Measurements from ENCODE around the gene TEX261.
A peak's percentile ranks its signal among the peaks of the same experiment; 100 is the strongest.
"Not testable (repeated sequence)": the region's sequence is repeated elsewhere in the genome, so short reads cannot be mapped to it uniquely, and the experiment has no call there.

The TEX261 gene

DNA sequence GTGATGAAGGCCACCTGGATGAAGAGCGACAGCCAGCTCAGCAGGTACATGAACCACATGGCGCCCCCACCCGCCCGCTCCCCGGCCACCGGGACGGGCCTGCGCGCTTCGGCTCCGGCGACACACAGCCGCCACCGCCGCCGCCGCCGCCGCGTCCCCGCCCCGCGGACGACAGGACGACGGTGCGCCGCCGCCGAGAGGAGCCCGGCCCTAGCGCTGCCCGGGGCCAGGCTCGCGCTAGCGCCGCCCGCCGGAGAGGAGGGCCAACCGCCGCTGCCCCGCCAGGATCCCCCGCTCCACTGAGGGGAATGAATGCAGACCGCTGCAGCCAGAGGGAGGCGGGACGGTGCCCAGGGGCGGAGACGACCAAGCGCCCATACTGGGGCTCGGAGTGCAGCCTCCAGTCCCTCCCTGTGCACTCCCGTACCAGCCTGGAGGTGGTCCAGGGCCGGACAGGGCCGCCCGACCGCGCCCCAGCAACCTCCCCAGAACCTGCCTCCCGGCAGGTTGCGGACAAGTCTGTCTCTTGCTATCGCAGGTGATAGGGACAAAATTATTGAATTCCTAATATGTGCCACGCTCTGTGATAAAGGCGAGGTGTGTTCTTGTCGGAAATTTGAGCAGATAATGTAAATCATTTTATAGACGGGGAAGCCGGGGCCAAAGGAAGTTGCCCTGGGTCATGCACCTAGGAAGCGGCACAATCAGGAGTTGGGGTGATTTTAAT, at the start of gene TEX261:
Gene TEX261 (minus strand): TSS at position 175 of the 727 bp plus-strand sequence. CDS start 116 bp downstream, at position 59.
- POLR2A ChIA-PET, result no interaction called here
- TF ChIP-seq HDGF (IDR thresholded peaks at IDR 0.05; ENCODE audit: borderline replicate concordance) (no peak), LEF1 (IDR thresholded peaks at IDR 0.05; ENCODE audit: borderline replicate concordance) (no peak), FOXK2 (IDR thresholded peaks at IDR 0.05) (no peak), CTBP1 (IDR thresholded peaks at IDR 0.05; ENCODE audit: borderline replicate concordance) (no peak), ARNT (IDR thresholded peaks at IDR 0.05) (0 out of 2 replicates have a peak, but pooled peaks have one; percentile 22), SUZ12 (IDR thresholded peaks at IDR 0.05) (no peak), FOXM1 (IDR thresholded peaks at IDR 0.05; ENCODE audit: borderline replicate concordance) (no peak), L3MBTL2 (conservative IDR thresholded peaks at IDR 0.05) (no peak)
- TF ChIP-seq, protein P1, sequence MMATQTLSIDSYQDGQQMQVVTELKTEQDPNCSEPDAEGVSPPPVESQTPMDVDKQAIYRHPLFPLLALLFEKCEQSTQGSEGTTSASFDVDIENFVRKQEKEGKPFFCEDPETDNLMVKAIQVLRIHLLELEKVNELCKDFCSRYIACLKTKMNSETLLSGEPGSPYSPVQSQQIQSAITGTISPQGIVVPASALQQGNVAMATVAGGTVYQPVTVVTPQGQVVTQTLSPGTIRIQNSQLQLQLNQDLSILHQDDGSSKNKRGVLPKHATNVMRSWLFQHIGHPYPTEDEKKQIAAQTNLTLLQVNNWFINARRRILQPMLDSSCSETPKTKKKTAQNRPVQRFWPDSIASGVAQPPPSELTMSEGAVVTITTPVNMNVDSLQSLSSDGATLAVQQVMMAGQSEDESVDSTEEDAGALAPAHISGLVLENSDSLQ (IDR thresholded peaks at IDR 0.05), result no peak
- DNase-seq (ENCODE audit: extremely low spot score), result peak; percentile 92
- CTCF ChIA-PET, result no interaction called here

DNA sequence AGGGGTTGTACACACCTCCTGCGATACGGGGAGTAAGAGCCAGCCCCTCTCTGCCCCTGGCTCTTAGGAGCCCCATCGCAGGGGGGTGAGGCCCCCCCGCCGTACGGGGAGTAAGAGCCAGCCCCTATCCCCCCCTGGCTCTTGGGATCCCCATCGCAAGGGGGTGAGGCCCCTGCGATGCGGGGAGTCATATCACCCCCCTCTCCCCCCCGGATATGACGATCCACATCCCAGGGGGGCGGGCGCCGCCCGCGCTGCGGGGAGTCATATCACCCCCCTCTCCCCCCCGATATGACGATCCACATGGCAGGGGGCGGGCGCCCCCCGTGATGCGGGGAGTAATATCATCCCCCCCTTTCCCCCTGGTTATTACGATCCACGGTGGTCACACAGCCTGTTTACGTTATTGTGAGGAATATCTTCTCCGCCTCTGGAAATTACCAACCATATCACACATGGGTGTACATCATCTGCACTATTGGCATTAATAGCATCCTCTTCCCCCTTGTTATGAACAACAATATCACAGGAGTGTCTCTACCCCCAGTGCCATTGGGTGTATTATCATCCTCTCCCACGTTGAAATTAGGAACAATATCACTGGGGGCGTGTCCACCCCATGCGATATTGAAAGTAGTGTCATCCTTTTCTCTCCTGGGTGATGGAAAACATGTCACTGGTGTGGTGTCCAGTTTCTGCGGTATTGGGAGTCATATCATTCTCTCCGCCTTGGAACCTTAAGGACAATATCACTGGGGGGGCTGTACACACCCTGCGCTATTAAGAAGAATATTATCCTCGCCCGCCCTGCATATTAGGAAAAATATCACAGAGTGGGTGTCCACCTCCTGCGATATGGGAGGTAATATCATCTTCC, 49.1 kb upstream of the TEX261 start:
- no peak for DNase-seq (ENCODE audit: extremely low spot score)
- TF ChIP-seq NFRKB (IDR thresholded peaks at IDR 0.05), result no peak
- no peak for TF ChIP-seq TARDBP (IDR thresholded peaks at IDR 0.05)
- TF ChIP-seq ELF4 (IDR thresholded peaks at IDR 0.05), result no peak
- no peak for TF ChIP-seq ZNF384 (IDR thresholded peaks at IDR 0.05)
- no peak for TF ChIP-seq LEF1 (IDR thresholded peaks at IDR 0.05; ENCODE audit: borderline replicate concordance)
- TF ChIP-seq, protein P1 (IDR thresholded peaks at IDR 0.05), result no peak
- no peak for TF ChIP-seq FOXM1 (IDR thresholded peaks at IDR 0.05; ENCODE audit: borderline replicate concordance)
- TF ChIP-seq CTBP1 (IDR thresholded peaks at IDR 0.05; ENCODE audit: borderline replicate concordance), result no peak
- no peak for TF ChIP-seq ARNT (IDR thresholded peaks at IDR 0.05)
- no peak for TF ChIP-seq SP1 (IDR thresholded peaks at IDR 0.05)
- TF ChIP-seq SUZ12 (IDR thresholded peaks at IDR 0.05), result no peak
- TF ChIP-seq FOXA1 (IDR thresholded peaks at IDR 0.05), result no peak
- CTCF ChIA-PET, result no interaction called here
- POLR2A ChIA-PET, result no interaction called here

DNA sequence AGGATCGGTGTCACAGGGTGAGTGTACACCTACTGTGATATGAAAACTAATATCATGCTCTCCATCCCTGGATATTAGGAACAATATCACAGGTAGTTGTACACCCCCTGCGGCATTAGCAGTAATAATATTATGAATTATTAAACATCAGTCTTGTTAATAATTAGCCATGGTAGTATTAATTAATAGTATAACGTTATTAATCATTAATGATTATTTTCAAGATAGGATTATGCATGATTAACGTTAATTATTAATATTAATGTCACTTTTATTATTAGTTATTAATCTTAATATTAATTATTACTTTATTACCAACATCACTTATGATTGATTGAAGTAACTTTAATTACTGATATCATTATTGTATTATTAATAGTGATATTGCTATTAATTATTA, 47.6 kb upstream of the TEX261 start:
- TF ChIP-seq NFRKB (IDR thresholded peaks at IDR 0.05) (no peak), SUZ12 (IDR thresholded peaks at IDR 0.05) (no peak), SP1 (IDR thresholded peaks at IDR 0.05) (no peak), FOXA1 (IDR thresholded peaks at IDR 0.05) (no peak), ELF4 (IDR thresholded peaks at IDR 0.05) (no peak), CTBP1 (IDR thresholded peaks at IDR 0.05; ENCODE audit: borderline replicate concordance) (no peak), LEF1 (IDR thresholded peaks at IDR 0.05; ENCODE audit: borderline replicate concordance) (no peak), TARDBP (IDR thresholded peaks at IDR 0.05) (no peak), ARNT (IDR thresholded peaks at IDR 0.05) (no peak), ZNF384 (IDR thresholded peaks at IDR 0.05) (no peak), FOXM1 (IDR thresholded peaks at IDR 0.05; ENCODE audit: borderline replicate concordance) (no peak), FOXK2 (IDR thresholded peaks at IDR 0.05) (no peak), L3MBTL2 (conservative IDR thresholded peaks at IDR 0.05) (no peak)
- POLR2A ChIA-PET, result no interaction called here
- no peak for DNase-seq (ENCODE audit: extremely low spot score)

DNA sequence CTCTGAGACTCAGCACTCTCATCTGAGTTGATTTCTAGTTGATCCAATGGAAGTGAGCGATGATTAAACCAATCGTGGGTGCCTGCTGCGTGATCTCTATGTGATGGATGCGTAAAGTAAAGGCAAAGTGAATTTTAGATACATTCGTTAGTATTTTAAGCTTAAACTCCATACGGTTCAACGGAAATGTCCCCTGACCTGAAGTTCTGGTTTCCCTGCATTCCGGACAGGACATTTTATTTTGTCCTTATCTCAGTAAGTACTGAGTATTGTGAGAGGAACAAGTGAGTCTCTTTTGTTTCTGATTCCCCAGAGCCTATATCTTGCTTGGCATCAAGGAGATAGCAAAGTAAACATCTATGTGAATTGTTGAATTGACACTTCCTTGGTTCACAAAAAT, 41.6 kb upstream of the TEX261 start:
- DNase-seq (ENCODE audit: extremely low spot score); POLR2A ChIA-PET: not testable (repeated sequence)
- CTCF ChIA-PET, result interaction anchor here (0.8 kb wide), 1 partner anchor 35 kb away, joined by 3 read pairs; no protein-coding TSS in a partner anchor

More for the DNA sequence above, 47.6 kb upstream of the TEX261 start:
- CTCF ChIA-PET, result no interaction called here

DNA sequence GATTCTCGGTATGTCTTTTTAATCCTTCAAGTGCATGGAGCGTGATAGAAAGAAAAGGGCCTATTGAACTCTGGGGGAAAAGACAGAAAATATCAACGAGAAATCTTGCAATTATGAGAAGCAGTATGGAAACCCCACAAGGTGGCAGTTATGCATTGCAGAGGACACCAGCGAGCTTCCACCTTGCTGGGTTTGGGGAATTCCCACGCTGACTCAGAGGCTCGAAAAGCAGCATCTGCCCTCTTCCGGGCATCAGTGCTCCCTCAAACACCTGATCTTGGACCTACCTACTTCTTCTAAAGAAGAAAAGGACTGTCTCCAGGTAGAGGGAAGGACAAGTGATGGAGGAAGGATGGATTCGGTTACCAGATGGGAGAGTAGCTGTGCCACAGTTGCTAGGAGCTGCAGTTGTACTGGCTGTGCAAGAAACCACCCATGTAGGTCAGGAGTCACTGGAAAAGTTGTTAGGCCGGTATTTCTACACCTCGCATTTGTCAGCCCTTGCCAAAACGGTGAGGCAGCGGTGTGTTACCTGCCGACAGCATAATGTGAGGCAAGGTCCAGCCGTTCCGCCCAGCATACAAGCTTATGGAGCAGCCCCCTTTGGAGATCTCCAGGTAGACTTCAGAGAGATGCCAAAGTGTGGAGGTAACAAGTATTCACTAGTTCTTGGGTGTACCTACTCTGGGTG, 29.0 kb upstream of the TEX261 start:
- CTCF ChIA-PET; DNase-seq (ENCODE audit: extremely low spot score): not testable (repeated sequence)

DNA sequence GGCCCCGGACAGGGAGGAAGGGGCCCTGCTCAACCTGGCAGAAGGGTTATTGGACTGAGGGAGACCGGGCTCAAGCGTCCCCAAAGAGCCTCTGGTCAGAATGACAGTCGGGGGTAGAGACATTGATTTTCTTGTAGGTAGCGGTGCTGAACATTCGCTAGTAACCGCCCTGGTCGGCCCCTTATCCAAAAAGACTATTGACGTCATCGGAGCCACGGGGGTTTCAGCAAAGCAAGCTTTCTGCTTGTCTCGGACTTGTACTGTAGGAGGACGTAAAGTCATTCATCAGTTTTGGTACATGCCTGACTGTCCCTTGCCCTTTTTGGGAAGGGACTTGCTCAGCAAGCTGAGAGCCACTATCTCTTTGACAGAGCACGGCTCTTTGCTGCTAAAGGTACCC, 26.7 kb upstream of the TEX261 start:
- CTCF ChIA-PET; POLR2A ChIA-PET; DNase-seq (ENCODE audit: extremely low spot score): not testable (repeated sequence)

More for the DNA sequence above, 29.0 kb upstream of the TEX261 start:
- POLR2A ChIA-PET, result not testable (repeated sequence)

DNA sequence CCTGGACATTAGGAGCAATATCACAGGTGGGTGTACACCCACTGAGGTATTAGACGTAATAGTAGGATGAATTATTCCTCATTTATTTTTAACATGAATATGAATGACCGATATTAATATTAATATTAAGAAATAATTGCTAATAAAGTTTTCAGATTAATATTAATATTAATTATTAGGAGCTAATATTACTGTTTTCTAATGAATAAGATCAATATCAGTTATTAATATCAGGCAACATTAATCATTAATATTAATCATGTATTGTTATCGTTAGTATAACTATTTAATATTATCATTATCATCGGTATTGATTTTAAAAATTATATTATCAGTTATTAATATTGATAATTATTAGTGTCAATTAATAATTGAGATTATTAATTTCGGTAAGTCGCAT, 25.3 kb upstream of the TEX261 start:
- DNase-seq (ENCODE audit: extremely low spot score); POLR2A ChIA-PET: not testable (repeated sequence)
- CTCF ChIA-PET, result interaction anchor here (0.6 kb wide), 1 partner anchor 264 kb away, joined by 3 read pairs; no protein-coding TSS in a partner anchor
